GM03348 (cell line): Measurements from ENCODE around the gene SRA1.

Source experiments
- DNase-seq: peaks from one replicate; pipeline ENCODE4 v3.0.0; 2012; ENCODE audit warnings: low spot score

The SRA1 gene

DNA sequence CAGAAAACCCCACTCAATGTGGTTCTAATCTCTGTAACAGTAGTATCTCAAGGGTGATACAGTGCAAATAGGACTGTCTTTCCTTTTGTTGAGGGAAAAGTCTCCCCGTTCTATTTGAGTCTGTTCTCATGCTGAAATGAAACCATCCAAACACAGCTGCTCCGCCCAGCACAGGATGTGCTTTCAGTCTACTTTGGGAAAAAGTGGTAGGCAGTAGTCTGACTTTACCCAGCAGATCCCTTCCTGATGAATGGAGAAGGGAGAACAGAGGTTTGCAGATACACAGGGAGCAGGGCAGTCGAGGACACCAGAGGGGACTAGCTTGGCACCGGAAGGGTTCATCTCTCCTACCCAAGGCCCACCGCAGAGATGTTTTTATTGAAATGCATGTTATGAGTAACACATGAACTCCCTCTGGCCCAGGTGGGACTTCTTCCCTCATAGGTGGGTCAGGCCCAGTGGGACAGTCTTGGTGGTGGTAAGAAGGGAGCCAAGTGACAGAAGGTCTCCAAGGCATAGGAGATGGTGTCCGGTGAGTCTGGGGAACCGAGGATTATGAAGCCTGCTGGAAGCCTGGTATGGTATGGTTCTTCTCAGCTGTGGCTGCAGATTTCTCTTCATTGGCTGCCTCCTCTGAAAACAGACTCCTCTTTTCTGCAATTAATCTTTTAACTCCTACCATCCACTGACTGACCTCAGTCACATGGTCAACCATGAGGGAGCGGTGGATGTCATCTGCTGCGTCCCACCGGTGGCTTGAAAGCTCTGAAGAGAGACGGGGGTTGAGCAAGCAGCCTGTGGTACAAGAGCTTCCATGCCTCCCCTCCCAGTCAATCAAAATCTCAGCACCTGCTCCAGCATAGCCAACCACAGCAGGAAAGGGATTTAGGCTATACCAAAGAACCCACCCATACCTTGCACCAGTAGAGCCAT lies 6.9 kb downstream of the SRA1 start:
- DNase-seq = no peak

GRCh38 chr5:140549237-140550144 lies 7.8 kb downstream of the SRA1 start:
- peak; percentile 34 for DNase-seq

DNA sequence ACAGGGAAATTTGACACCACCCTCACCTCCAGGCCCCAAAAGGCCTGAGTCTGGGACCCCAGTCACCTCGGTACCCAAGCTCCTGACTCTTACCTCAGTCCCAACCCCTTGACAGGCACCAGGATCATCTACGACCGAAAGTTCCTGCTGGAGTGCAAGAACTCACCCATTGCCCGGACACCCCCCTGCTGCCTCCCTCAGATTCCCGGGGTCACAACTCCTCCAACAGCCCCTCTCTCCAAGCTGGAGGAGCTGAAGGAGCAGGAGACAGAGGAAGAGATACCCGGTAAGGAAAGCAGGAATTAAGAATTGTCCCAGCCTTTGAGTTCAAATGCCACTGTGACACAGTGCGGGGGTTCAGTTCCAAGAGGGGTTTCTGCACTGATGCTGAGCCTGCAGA lies 8.5 kb downstream of the SRA1 start:
- DNase-seq = no peak

DNA sequence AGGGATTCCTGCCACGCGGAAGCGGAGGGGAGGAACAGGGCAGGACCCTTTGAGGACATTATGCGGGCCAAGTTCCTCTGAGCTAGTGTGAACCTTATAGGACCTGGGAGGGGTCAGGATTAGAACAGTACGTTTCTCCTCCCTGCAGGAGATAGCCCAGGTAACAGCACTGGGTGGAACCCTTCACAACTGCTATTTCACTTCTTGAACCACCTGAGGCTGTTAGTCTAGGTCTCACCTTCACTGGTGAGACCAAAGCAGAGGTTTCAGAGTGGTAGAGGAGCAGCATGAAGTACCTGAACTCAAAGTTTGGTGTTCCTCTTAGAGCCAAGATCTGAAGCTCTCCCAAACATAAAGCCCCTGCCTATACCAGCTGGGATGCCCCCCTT lies 9.0 kb downstream of the SRA1 start:
- no peak for DNase-seq

- peak; percentile 97 for DNase-seq
Measured at GRCh38 chr5:140547508-140548299, 9.6 kb downstream of the SRA1 start, which contains the start of gene EIF4EBP3. Gene EIF4EBP3, plus strand, starts transcription at chr5:140547662. Its CDS starts 76 bp downstream, at chr5:140547738.

DNA sequence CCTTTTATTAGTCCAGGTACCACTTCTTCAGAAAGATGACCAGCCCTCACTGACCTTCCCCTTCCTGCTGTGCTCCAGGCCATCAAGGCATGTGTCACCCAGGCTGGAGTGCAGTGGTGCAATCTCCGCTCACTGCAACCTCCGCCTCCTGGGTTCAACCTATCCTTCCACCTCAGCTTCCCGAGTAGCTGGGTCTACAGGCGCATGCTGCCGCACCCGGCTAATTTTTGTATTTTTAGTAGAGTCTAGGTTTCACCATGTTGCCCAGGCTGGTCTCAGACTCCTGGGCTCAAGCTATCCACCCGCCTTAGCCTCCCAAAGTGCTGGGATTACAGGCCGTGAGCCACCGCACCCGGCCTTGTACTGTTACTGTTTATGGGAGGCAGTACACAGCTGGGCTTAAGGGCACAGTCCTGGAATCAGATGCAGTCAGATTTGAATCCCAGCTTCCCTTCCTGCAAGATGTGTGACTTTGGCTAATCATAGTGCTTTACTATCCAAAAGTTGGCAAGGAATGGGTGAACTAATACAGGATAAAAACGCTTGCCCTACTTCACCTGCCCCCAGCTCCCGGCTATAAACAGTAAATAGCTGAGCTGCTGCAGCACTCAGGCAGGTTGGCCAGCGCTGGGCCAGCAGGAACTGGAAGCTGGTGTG lies 10.3 kb downstream of the SRA1 start:
- DNase-seq = no peak

GRCh38 chr5:140545606-140546005 lies 11.7 kb downstream of the SRA1 start:
- no peak for DNase-seq

GRCh38 chr5:140544986-140545385 lies 12.3 kb downstream of the SRA1 start:
- DNase-seq = no peak

DNA sequence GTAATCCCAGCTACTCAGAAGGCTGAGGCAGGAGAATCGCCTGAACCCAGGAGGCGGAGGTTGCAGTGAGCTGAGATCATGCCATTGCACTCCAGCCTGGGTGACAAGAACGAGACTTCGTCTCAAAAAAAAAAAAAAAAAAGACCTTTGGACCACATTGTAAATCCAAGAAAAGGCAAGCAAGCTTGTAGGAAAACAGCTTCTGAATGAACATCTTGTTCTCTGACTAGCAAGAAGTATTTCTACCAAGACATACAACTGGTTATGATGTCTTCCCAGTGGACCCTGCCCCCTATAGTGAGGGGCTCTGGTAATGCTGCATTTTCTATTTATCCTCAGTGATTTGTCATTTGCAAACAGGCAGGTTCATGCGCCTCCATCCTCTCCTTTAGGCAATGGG lies 14.3 kb downstream of the SRA1 start:
- no peak for DNase-seq

GRCh38 chr5:140540227-140540626 lies 17.0 kb downstream of the SRA1 start:
- no peak for DNase-seq

DNA sequence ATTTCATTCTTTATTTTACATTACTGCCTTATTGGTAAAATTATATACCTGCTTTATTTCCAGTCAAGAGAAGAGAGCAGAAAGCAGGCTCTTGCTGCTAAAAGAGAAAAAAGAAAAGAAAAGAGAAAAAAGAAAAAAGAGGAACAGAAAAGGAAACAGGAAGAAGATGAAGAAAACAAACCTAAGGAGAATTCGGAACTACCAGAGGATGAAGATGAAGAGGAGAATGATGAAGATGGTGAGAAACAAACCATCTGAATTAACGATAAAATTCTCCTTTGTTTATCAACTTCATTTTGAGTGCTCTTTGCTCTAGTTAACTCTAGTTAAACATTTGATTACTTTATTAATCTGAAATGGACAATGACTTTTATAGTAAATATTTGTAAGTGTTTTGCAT lies 33.3 kb downstream of the SRA1 start:
- no peak for DNase-seq

GRCh38 chr5:140513124-140513523 lies 44.1 kb downstream of the SRA1 start:
- no peak for DNase-seq

- DNase-seq = no peak
Measured at GRCh38 chr5:140509898-140510297, 47.4 kb downstream of the SRA1 start.

GRCh38 chr5:140502834-140503233 lies 54.4 kb downstream of the SRA1 start:
- no peak for DNase-seq
